CD8-positive, alpha-beta memory T cell (primary cell): ENCODE results near the gene CLN6. TPM values are rescaled to one million over a fixed set of nuclear protein-coding genes. Genes with fewer than 3 reads are reported as not detected.
A peak's percentile ranks its signal among the peaks of the same experiment; 100 is the strongest.

Experiments used
- CTCF ChIA-PET: fragments of 350-600 bp; sonication (Branson Sonifier 250); formaldehyde crosslinking; loops from one replicate; lab custom pipeline; 2021; ENCODE audit warnings: antibody characterized with exemption; lab: Charles Lee
- POLR2A ChIA-PET: fragments of 350-600 bp; sonication (Branson Sonifier 250); formaldehyde crosslinking; loops from one replicate; lab custom pipeline; 2021; ENCODE audit warnings: antibody characterized with exemption; lab: Charles Lee
- DNase-seq, 5 donors: peaks; one replicate each; pipeline versions ENCODE4 v3.0.0 to v3.0.0-alpha.2; 2020 to 2022; ENCODE audit warnings: mixed read lengths in 1 of 5
- H3K27ac ChIP-seq: one replicate; pipeline ENCODE4 v1.7.0; 2013; ENCODE audit warnings: low read depth, mild to moderate bottlenecking, low read length, moderate library complexity
- H3K27me3 ChIP-seq: 2 replicates; pipeline ENCODE4 v1.7.0; 2013; ENCODE audit warnings: low read length, mild to moderate bottlenecking; ENCODE audit not compliant: insufficient read depth, poor library complexity, severe bottlenecking
- H3K36me3 ChIP-seq: 2 replicates; pipeline ENCODE4 v1.7.0; 2013; ENCODE audit warnings: mild to moderate bottlenecking, low read length, moderate library complexity; ENCODE audit not compliant: insufficient read depth
- H3K4me1 ChIP-seq: 2 replicates; pipeline ENCODE4 v1.7.0; 2013; ENCODE audit warnings: mild to moderate bottlenecking, low read length, moderate library complexity; ENCODE audit not compliant: insufficient read depth
- H3K4me3 ChIP-seq: 2 replicates; pipeline ENCODE4 v1.7.0; 2013; ENCODE audit warnings: mild to moderate bottlenecking, low read length
- H3K9me3 ChIP-seq: 2 replicates; pipeline ENCODE4 v1.7.0; 2013; ENCODE audit warnings: mild to moderate bottlenecking, low read length
- H3K27ac Mint-ChIP-seq, 8 donors: one replicate each; pipeline ENCODE4 v1.8.0; 2020 to 2021; ENCODE audit warnings: mixed read lengths in 8 of 8, mild to moderate bottlenecking in 6 of 8, inconsistent platforms in 3 of 8, moderate library complexity in 3 of 8
- H3K27me3 Mint-ChIP-seq, 2 donors: one replicate each; pipeline ENCODE4 v1.8.0; 2020 to 2021; ENCODE audit warnings: mixed read lengths in 2 of 2, mild to moderate bottlenecking in 1 of 2, moderate library complexity in 1 of 2
- H3K36me3 Mint-ChIP-seq, 3 donors: one replicate each; pipeline ENCODE4 v1.8.0; 2020 to 2021; ENCODE audit warnings: mixed read lengths in 3 of 3, inconsistent platforms in 1 of 3, mild to moderate bottlenecking in 1 of 3
- H3K4me1 Mint-ChIP-seq, 3 donors: one replicate each; pipeline ENCODE4 v1.8.0; 2020 to 2021; ENCODE audit warnings: mixed read lengths in 3 of 3, inconsistent platforms in 1 of 3, mild to moderate bottlenecking in 1 of 3
- H3K4me3 Mint-ChIP-seq, 7 donors: one replicate each; pipeline ENCODE4 v1.8.0; 2020 to 2021; ENCODE audit warnings: mixed read lengths in 7 of 7, mild to moderate bottlenecking in 6 of 7, moderate library complexity in 4 of 7, inconsistent platforms in 2 of 7
- H3K9me3 Mint-ChIP-seq, 5 donors: one replicate each; pipeline ENCODE4 v1.8.0; 2020 to 2022; ENCODE audit warnings: mixed read lengths in 5 of 5, mild to moderate bottlenecking in 3 of 5, moderate library complexity in 2 of 5, inconsistent platforms in 1 of 5
- polyA plus RNA-seq: library from polyadenylated mRNA; unstranded; fragments of 300-500 nt; fragmentation: Illumina TruSeq; gene quantifications from one replicate; pipeline ENCODE4 v1.2.3, GENCODE V29; 2021
- total RNA-seq, 2 experiments: library from RNA; stranded (reverse); gene quantifications; one replicate each; pipeline ENCODE4 v1.2.3, GENCODE V29; 2021

Gene CLN6
- total and polyA plus RNA-seq, 3 experiments from 2014 or later, result 2.3 to 73.8 (median 69.1) TPM

- no peak for DNase-seq
- peak overlapping the region in 1 of 8 donors; percentile 29 for H3K27ac Mint-ChIP-seq
- Histone ChIP-seq H3K9me3 (no peaks in the 10 kb centered on the region), H3K36me3 (no peaks in the 10 kb centered on the region), H3K27ac (no peak overlapping the region), H3K4me3 (no peak overlapping the region), H3K27me3 (no peaks in the 10 kb centered on the region), H3K4me1 (peaks cover 17% of the 10 kb centered on the region)
- peaks cover 8 to 10% of the 10 kb centered on the region in 2 donors for H3K27me3 Mint-ChIP-seq
- ChIA-PET POLR2A (no interaction called here), CTCF (interaction anchor here (1.2 kb wide), 2 partner anchors 20 to 45 kb away, joined by 3 read pairs; partner anchors contain the start of gene FEM1B)
- peaks cover 20 to 26% (median 22%) of the 10 kb centered on the region in 3 donors for H3K4me1 Mint-ChIP-seq
- no peak overlapping the region for H3K4me3 Mint-ChIP-seq
- peaks cover 0 to 3% (median under 1%) of the 10 kb centered on the region in 3 donors for H3K36me3 Mint-ChIP-seq
- no peaks in the 10 kb centered on the region for H3K9me3 Mint-ChIP-seq
Measured at GRCh38 chr15:68232449-68232848, 2.9 kb upstream of the CLN6 start.

GRCh38 chr15:68231102-68231818 lies 1.7 kb upstream of the CLN6 start:
- Histone ChIP-seq H3K4me3 (no peak overlapping the region), H3K27me3 (no peaks in the 10 kb centered on the region), H3K4me1 (peaks cover 17% of the 10 kb centered on the region), H3K27ac (no peak overlapping the region), H3K9me3 (no peaks in the 10 kb centered on the region), H3K36me3 (no peaks in the 10 kb centered on the region)
- H3K4me1 Mint-ChIP-seq, result peaks cover 20 to 30% (median 28%) of the 10 kb centered on the region in 3 donors
- DNase-seq, result no peak
- peak overlapping the region; percentile 46 to 96 (median 92) for H3K4me3 Mint-ChIP-seq
- POLR2A ChIA-PET, result interaction anchor here (1.1 kb wide), 1 partner anchor 46 kb away, joined by 3 read pairs; the partner anchor contains the start of gene FEM1B
- peaks cover 8 to 10% of the 10 kb centered on the region in 2 donors for H3K27me3 Mint-ChIP-seq
- H3K9me3 Mint-ChIP-seq, result no peaks in the 10 kb centered on the region
- peak overlapping the region in 3 of 8 donors; percentile 15 to 85 (median 19) for H3K27ac Mint-ChIP-seq
- CTCF ChIA-PET, result interaction anchor here (1.2 to 3.8 kb wide), 3 partner anchors 22 to 47 kb away, joined by 3 to 11 read pairs (median 4); partner anchors contain the start of gene FEM1B
- H3K36me3 Mint-ChIP-seq, result peaks cover 0 to 3% (median 0%) of the 10 kb centered on the region in 3 donors

GRCh38 chr15:68230157-68231100 lies 901 bp upstream of the CLN6 start:
- H3K36me3 ChIP-seq, result no peaks in the 10 kb centered on the region
- no peaks in the 10 kb centered on the region for H3K9me3 ChIP-seq
- Mint-ChIP-seq H3K36me3 (peaks cover 0 to 3% (median 0%) of the 10 kb centered on the region in 3 donors), H3K27me3 (peaks cover 8 to 10% of the 10 kb centered on the region in 2 donors), H3K9me3 (no peaks in the 10 kb centered on the region), H3K4me1 (peaks cover 20 to 30% (median 28%) of the 10 kb centered on the region in 3 donors), H3K4me3 (peak overlapping the region; percentile 91 to 96 (median 93)), H3K27ac (peak overlapping the region; percentile 66 to 95 (median 92))
- ChIA-PET CTCF (interaction anchor here (1.2 to 3.8 kb wide), 2 partner anchors 22 to 47 kb away, joined by 4 to 11 read pairs; partner anchors contain the start of gene FEM1B), POLR2A (interaction anchor here (1.1 kb wide), 1 partner anchor 47 kb away, joined by 3 read pairs; the partner anchor contains the start of gene FEM1B)
- H3K4me1 ChIP-seq, result peaks cover 17% of the 10 kb centered on the region
- no peak for DNase-seq
- H3K27ac ChIP-seq, result peak overlapping the region; percentile 72
- H3K27me3 ChIP-seq, result no peaks in the 10 kb centered on the region
- H3K4me3 ChIP-seq, result peak overlapping the region; percentile 90

GRCh38 chr15:68228971-68229385 lies 550 bp downstream of the CLN6 start:
- H3K27me3 Mint-ChIP-seq, result peaks cover 6 to 10% of the 10 kb centered on the region in 2 donors
- H3K4me3 Mint-ChIP-seq, result peak overlapping the region; percentile 81 to 95 (median 88)
- peaks cover 17% of the 10 kb centered on the region for H3K4me1 ChIP-seq
- peak overlapping the region; percentile 72 for H3K27ac ChIP-seq
- H3K27me3 ChIP-seq, result no peaks in the 10 kb centered on the region
- DNase-seq, result no peak
- POLR2A ChIA-PET, result interaction anchor here (1.1 kb wide), 1 partner anchor 49 kb away, joined by 11 read pairs; the partner anchor contains the start of gene FEM1B
- H3K4me1 Mint-ChIP-seq, result peaks cover 29 to 42% (median 39%) of the 10 kb centered on the region in 3 donors
- H3K36me3 ChIP-seq, result no peaks in the 10 kb centered on the region
- CTCF ChIA-PET, result interaction anchor here (1.4 to 3.8 kb wide), 3 partner anchors 8 to 49 kb away, joined by 3 to 11 read pairs (median 4); partner anchors contain the start of gene FEM1B
- H3K27ac Mint-ChIP-seq, result peak overlapping the region in 7 of 8 donors; percentile 9 to 95 (median 63)
- H3K4me3 ChIP-seq, result peak overlapping the region; percentile 90
- peaks cover 0 to 3% (median 0%) of the 10 kb centered on the region in 3 donors for H3K36me3 Mint-ChIP-seq
- no peaks in the 10 kb centered on the region for H3K9me3 Mint-ChIP-seq
- H3K9me3 ChIP-seq, result no peaks in the 10 kb centered on the region

- DNase-seq, result no peak
- POLR2A ChIA-PET, result no interaction called here
- H3K36me3 Mint-ChIP-seq, result peaks cover 0 to 3% (median 0%) of the 10 kb centered on the region in 3 donors
- peaks cover 17% of the 10 kb centered on the region for H3K4me1 ChIP-seq
- H3K27me3 Mint-ChIP-seq, result peaks cover 3 to 4% of the 10 kb centered on the region in 2 donors
- H3K4me1 Mint-ChIP-seq, result peaks cover 29 to 42% (median 39%) of the 10 kb centered on the region in 3 donors
- no peaks in the 10 kb centered on the region for H3K9me3 ChIP-seq
- no peaks in the 10 kb centered on the region for H3K36me3 ChIP-seq
- H3K27ac Mint-ChIP-seq, result peak overlapping the region; percentile 9 to 95 (median 62)
- H3K9me3 Mint-ChIP-seq, result no peaks in the 10 kb centered on the region
- H3K27me3 ChIP-seq, result no peaks in the 10 kb centered on the region
- CTCF ChIA-PET, result interaction anchor here (1.4 to 3.8 kb wide), 3 partner anchors 8 to 49 kb away, joined by 3 to 11 read pairs (median 4); partner anchors contain the start of gene FEM1B
- H3K4me3 Mint-ChIP-seq, result peak overlapping the region; percentile 81 to 95 (median 88)
- H3K27ac ChIP-seq, result peak overlapping the region; percentile 72
- H3K4me3 ChIP-seq, result peak overlapping the region; percentile 90
Measured at GRCh38 chr15:68228143-68228970, 1.2 kb downstream of the CLN6 start.

GRCh38 chr15:68227643-68228142 lies 1.8 kb downstream of the CLN6 start:
- Mint-ChIP-seq H3K4me1 (peaks cover 29 to 42% (median 39%) of the 10 kb centered on the region in 3 donors), H3K4me3 (peak overlapping the region; percentile 81 to 95 (median 88)), H3K9me3 (no peaks in the 10 kb centered on the region), H3K27me3 (peaks cover 0 to 1% of the 10 kb centered on the region in 2 donors), H3K36me3 (peaks cover 0 to 3% (median 0%) of the 10 kb centered on the region in 3 donors), H3K27ac (peak overlapping the region in 2 of 8 donors; percentile 11 to 72)
- H3K27me3 ChIP-seq, result no peaks in the 10 kb centered on the region
- ChIA-PET POLR2A (no interaction called here), CTCF (interaction anchor here (3.8 kb wide), 1 partner anchor 25 kb away, joined by 11 read pairs; no protein-coding TSS in a partner anchor)
- no peak overlapping the region for H3K27ac ChIP-seq
- H3K9me3 ChIP-seq, result no peaks in the 10 kb centered on the region
- DNase-seq, result no peak
- no peaks in the 10 kb centered on the region for H3K36me3 ChIP-seq
- no peak overlapping the region for H3K4me3 ChIP-seq
- H3K4me1 ChIP-seq, result peaks cover 17% of the 10 kb centered on the region
